ENCODE results near the gene B4GALT7.

The B4GALT7 gene

DNA sequence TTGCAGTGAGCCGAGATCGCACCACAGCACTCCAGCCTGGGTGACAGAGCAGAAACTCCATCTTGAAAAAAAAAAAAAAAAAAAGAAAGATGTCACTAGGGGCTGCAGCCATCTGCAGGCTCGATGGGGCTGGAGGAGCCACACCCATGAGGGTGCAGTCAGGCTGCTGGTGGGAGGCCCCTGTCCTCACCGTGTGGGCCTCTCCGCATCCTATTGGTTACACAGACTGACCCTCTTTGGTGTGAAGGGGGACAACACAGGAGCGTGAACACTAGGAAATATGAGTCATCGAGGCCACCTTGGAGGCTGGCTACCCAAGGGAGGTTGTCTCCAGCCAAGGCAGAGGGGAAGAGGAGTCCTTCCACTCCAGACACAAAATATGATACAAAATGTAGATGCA, 31.6 kb upstream of the B4GALT7 start:
- Histone ChIP-seq H3K9ac (ENCODE audit: low read length) (no peak overlapping the region), H3K27me3 (replicated peaks; ENCODE audit: control insufficient read depth, insufficient read depth, low read length) (peaks cover 32% of the 10 kb centered on the region), H3K9me3 (ENCODE audit: control insufficient read depth, low read length) (no peaks in the 10 kb centered on the region), H3K36me3 (ENCODE audit: control insufficient read depth, insufficient read depth, low read length, severe bottlenecking) (no peaks in the 10 kb centered on the region), H3K4me1 (ENCODE audit: control insufficient read depth, insufficient read depth, low read length) (no peaks in the 10 kb centered on the region), H3K4me3 (ENCODE audit: low read length) (no peak overlapping the region)
- DNase-seq (ENCODE audit: low read depth), result no peak

DNA sequence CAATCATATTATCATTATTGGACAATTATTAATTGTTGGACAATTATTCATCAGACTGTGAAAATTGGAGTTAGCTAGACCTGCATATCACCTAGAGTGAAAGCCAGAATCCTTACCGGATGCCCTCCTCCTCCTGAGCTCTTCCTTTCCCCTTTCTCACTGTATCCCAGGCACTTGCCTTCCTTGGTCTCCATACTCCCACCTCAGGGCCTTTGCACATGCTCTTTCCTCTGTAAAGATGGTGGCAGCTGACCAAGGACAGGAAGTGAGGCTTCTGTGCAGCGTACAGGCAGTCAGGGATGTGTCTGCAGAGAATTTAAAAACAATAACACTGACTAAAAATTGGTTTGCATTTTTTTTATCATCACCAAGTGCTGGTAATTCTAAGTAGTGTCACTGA, 30.0 kb upstream of the B4GALT7 start:
- no peak overlapping the region for H3K4me3 ChIP-seq (ENCODE audit: low read length)
- H3K36me3 ChIP-seq (ENCODE audit: control insufficient read depth, insufficient read depth, low read length, severe bottlenecking), result no peaks in the 10 kb centered on the region
- H3K9ac ChIP-seq (ENCODE audit: low read length), result no peak overlapping the region
- DNase-seq (ENCODE audit: low read depth), result no peak
- no peaks in the 10 kb centered on the region for H3K9me3 ChIP-seq (ENCODE audit: control insufficient read depth, low read length)
- no peaks in the 10 kb centered on the region for H3K4me1 ChIP-seq (ENCODE audit: control insufficient read depth, insufficient read depth, low read length)
- H3K27me3 ChIP-seq (replicated peaks; ENCODE audit: control insufficient read depth, insufficient read depth, low read length), result peaks cover 36% of the 10 kb centered on the region

DNA sequence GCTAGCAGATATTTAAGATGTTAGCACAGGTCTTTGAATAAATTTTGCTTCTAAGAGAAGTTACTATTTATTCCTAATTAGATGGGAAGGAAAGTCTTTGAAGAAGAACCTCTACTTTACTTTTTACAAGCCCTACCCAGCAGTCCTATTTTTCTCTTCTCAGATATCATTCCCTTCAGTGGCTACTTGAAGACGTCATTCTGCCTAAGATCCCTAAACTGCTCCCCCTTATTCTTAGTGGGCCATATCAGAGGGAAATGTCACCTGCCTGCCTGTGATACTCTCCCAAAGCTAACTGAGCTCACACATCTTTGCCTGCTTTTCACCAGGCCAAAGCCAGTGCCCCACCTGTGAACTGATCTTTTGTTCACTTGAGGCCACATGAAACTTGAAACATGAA, 24.4 kb upstream of the B4GALT7 start:
- no peaks in the 10 kb centered on the region for H3K4me1 ChIP-seq (ENCODE audit: control insufficient read depth, insufficient read depth, low read length)
- H3K27me3 ChIP-seq (replicated peaks; ENCODE audit: control insufficient read depth, insufficient read depth, low read length), result peaks cover 13% of the 10 kb centered on the region
- no peaks in the 10 kb centered on the region for H3K9me3 ChIP-seq (ENCODE audit: control insufficient read depth, low read length)
- DNase-seq (ENCODE audit: low read depth), result no peak
- no peak overlapping the region for H3K4me3 ChIP-seq (ENCODE audit: low read length)
- H3K9ac ChIP-seq (ENCODE audit: low read length), result no peak overlapping the region
- no peaks in the 10 kb centered on the region for H3K36me3 ChIP-seq (ENCODE audit: control insufficient read depth, insufficient read depth, low read length, severe bottlenecking)

DNA sequence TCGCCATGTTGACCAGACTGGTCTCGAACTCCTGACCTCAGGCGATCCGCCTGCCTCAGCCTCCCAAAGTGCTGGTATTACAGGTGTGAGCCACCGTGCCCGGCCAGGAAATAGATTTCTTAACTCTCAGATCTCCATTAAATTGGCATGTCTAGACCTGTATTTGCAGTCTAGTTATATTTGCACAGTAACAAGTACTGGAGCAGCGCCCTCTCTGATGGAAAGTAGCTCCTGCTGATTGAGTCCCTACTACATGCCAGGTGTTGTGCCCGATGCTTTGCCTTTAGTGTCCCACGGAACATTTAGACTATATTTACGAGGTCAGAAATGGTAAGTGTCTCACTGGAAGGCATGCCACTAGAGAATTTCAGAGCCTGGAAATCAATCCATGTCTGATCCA, 23.8 kb upstream of the B4GALT7 start:
- Histone ChIP-seq H3K9me3 (ENCODE audit: control insufficient read depth, low read length) (no peaks in the 10 kb centered on the region), H3K27me3 (replicated peaks; ENCODE audit: control insufficient read depth, insufficient read depth, low read length) (peaks cover 13% of the 10 kb centered on the region), H3K4me1 (ENCODE audit: control insufficient read depth, insufficient read depth, low read length) (no peaks in the 10 kb centered on the region), H3K9ac (ENCODE audit: low read length) (no peak overlapping the region), H3K4me3 (ENCODE audit: low read length) (no peak overlapping the region), H3K36me3 (ENCODE audit: control insufficient read depth, insufficient read depth, low read length, severe bottlenecking) (no peaks in the 10 kb centered on the region)
- no peak for DNase-seq (ENCODE audit: low read depth)

DNA sequence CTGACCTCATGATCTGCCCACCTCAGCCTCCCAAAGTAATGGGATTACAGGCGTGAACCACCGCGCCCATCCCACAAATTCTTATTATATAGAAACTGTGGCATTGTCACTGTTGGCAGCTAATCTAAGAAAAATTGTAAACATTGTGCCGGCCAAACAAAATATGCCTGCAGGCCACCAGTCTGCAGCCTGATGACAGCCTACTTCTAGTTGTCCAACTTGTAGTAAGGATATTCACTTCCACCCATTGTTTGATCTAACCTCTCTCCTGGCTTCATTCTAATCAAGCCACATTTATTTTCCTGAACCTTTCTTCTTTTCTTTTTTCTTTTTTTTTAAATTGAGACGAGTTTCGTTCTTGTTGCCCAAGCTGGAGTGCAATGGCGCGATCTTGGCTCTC, 21.6 kb upstream of the B4GALT7 start:
- no peak for DNase-seq (ENCODE audit: low read depth)

DNA sequence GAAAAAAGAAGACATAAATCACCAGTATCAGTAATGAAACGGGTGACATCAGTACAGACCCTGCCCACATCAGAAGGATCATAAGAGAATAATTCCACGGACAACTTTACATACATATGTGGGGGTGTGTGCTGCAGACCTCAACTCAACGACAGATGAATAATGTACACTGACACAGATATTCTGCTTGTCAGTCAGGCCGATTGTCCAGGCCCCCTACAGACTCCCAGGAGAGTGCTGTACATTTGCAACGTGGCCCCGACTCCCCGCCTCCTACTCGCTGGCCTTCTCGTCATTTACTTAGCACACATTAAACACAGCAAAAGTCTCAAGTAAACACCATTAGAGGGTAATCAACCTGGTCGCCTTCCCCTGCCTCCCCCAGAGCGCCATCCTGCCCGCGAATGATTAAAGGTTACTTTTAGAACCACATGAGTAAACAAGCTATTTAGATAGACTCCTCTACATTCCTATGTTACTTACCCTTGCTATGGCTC, 11.5 kb upstream of the B4GALT7 start:
- Histone ChIP-seq H3K36me3 (ENCODE audit: control insufficient read depth, insufficient read depth, low read length, severe bottlenecking) (peaks cover 3% of the 10 kb centered on the region), H3K9me3 (ENCODE audit: control insufficient read depth, low read length) (no peaks in the 10 kb centered on the region), H3K9ac (ENCODE audit: low read length) (no peak overlapping the region), H3K4me1 (ENCODE audit: control insufficient read depth, insufficient read depth, low read length) (peaks cover 9% of the 10 kb centered on the region), H3K27me3 (replicated peaks; ENCODE audit: control insufficient read depth, insufficient read depth, low read length) (peaks cover 43% of the 10 kb centered on the region), H3K4me3 (ENCODE audit: low read length) (no peak overlapping the region)
- no peak for DNase-seq (ENCODE audit: low read depth)

More for the DNA sequence above, 21.6 kb upstream of the B4GALT7 start:
- H3K9ac ChIP-seq (ENCODE audit: low read length), result no peak overlapping the region
- no peaks in the 10 kb centered on the region for H3K36me3 ChIP-seq (ENCODE audit: control insufficient read depth, insufficient read depth, low read length, severe bottlenecking)
- H3K27me3 ChIP-seq (replicated peaks; ENCODE audit: control insufficient read depth, insufficient read depth, low read length), result peaks cover 13% of the 10 kb centered on the region
- H3K4me3 ChIP-seq (ENCODE audit: low read length), result no peak overlapping the region
- H3K9me3 ChIP-seq (ENCODE audit: control insufficient read depth, low read length), result no peaks in the 10 kb centered on the region
- no peaks in the 10 kb centered on the region for H3K4me1 ChIP-seq (ENCODE audit: control insufficient read depth, insufficient read depth, low read length)

DNA sequence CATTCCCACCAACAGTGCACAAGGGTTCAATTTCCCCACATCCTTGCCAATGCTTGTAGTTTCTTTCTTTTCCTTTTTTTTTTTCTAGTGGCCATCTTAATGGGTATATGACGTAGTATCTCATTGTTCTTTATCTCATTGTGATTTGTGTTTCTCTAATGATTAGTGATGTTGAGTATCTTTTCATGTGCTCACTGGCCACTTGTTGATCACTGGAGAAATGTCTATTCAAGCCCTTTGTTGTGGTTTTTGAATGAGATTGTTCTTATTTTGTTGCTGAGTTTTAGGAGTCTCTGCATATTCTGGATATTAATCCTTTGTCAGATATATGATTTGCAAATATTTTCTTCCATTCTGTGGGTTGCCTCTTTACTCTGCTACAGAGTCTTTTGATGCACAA, 9.5 kb upstream of the B4GALT7 start:
- no peak for DNase-seq (ENCODE audit: low read depth)
- Histone ChIP-seq H3K9ac (ENCODE audit: low read length) (no peak overlapping the region), H3K9me3 (ENCODE audit: control insufficient read depth, low read length) (no peaks in the 10 kb centered on the region), H3K27me3 (replicated peaks; ENCODE audit: control insufficient read depth, insufficient read depth, low read length) (peaks cover 30% of the 10 kb centered on the region), H3K36me3 (ENCODE audit: control insufficient read depth, insufficient read depth, low read length, severe bottlenecking) (peaks cover 22% of the 10 kb centered on the region), H3K4me1 (ENCODE audit: control insufficient read depth, insufficient read depth, low read length) (peaks cover 14% of the 10 kb centered on the region), H3K4me3 (ENCODE audit: low read length) (no peak overlapping the region)

DNA sequence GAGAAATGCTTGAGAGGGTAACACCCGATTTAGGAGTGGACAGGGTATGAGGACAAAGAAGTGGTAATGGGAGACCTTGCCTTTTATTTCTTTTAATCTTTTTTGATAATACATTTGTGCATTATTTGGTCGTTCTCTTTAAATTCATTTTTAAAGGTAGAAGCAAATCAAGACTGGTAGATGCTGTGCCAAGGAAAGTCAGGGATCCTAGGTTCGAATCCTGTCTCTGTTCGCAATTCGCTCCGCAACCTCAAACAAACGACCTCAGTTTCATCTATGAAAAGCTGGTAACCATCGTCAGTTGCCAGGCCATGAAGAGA, 8.3 kb upstream of the B4GALT7 start:
- peak overlapping the region; percentile 96 for H3K9ac ChIP-seq (ENCODE audit: low read length)
- H3K27me3 ChIP-seq (replicated peaks; ENCODE audit: control insufficient read depth, insufficient read depth, low read length), result peaks cover 26% of the 10 kb centered on the region
- H3K9me3 ChIP-seq (ENCODE audit: control insufficient read depth, low read length), result no peaks in the 10 kb centered on the region
- DNase-seq (ENCODE audit: low read depth), result no peak
- H3K4me1 ChIP-seq (ENCODE audit: control insufficient read depth, insufficient read depth, low read length), result peaks cover 14% of the 10 kb centered on the region
- H3K4me3 ChIP-seq (ENCODE audit: low read length), result peak overlapping the region; percentile 97
- H3K36me3 ChIP-seq (ENCODE audit: control insufficient read depth, insufficient read depth, low read length, severe bottlenecking), result peaks cover 35% of the 10 kb centered on the region

DNA sequence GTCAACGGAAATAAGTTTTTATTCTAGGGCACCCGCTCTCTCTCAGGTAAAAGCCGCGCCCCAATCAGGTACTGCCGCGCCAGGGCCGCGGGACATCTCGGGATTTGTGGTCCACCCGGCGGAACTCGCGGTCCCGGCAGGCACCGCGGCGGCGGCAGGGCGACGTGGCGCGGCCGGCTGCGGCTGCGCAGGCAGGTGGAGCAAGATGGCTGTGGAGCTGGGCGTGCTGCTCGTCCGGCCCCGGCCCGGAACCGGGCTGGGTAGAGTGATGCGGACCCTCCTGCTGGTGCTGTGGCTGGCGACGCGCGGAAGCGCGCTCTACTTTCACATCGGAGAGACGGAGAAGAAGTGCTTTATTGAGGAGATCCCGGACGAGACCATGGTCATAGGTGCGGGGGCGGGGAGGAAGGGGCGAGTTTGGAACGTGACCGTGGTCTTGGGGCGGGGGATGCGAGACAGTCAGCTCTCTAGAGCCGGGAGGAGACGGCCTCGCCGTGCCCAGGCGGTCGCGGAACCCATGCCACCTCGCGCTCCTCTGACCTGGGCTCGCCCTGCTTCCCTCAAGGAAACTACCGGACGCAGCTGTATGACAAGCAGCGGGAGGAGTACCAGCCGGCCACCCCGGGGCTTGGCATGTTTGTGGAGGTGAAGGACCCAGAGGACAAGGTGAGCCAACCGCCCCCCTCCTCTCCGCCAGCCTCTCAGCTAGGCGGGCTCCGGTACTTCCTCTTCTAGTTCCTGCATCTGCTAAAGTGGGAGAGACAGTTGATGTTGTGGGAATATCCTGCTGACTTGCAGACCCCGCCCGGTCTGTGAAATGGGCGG, 7.7 kb upstream of the B4GALT7 start, which contains the start of gene TMED9:
TMED9 (plus strand) TSS at position 194 of the 825 bp plus-strand sequence; CDS start at position 206, 12 bp downstream.
- H3K9ac ChIP-seq (ENCODE audit: low read length), result peak within 1 kb of the TSS; percentile 96
- peaks cover 37% of the 10 kb centered on the region for H3K36me3 ChIP-seq (ENCODE audit: control insufficient read depth, insufficient read depth, low read length, severe bottlenecking)
- H3K4me3 ChIP-seq (ENCODE audit: low read length), result peak within 1 kb of the TSS; percentile 97
- DNase-seq (ENCODE audit: low read depth), result peak; percentile 93
- H3K9me3 ChIP-seq (ENCODE audit: control insufficient read depth, low read length), result no peaks in the 10 kb centered on the region
- H3K4me1 ChIP-seq (ENCODE audit: control insufficient read depth, insufficient read depth, low read length), result peaks cover 14% of the 10 kb centered on the region
- H3K27me3 ChIP-seq (replicated peaks; ENCODE audit: control insufficient read depth, insufficient read depth, low read length), result peaks cover 26% of the 10 kb centered on the region

DNA sequence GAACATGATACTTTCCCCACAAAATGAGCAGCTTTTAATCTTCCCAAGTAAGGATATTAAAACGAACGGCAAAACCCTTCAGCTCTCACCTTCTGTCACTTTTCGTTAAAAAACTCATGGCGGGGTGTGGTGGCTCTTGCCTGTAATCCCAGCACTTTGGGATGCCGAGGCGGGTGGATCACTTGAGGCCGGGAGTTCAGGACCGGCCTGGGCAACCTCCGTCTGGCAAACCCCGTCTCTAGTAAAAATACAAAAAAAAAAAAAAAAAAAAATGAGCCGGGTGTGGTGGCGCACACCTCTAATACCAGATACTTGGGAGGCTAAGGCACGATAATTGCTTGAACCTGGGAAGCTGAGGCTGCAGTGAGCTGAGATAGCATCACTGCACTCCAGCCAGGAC, 7.0 kb upstream of the B4GALT7 start:
- Histone ChIP-seq H3K4me3 (ENCODE audit: low read length) (peak overlapping the region; percentile 97), H3K27me3 (replicated peaks; ENCODE audit: control insufficient read depth, insufficient read depth, low read length) (peaks cover 24% of the 10 kb centered on the region), H3K9ac (ENCODE audit: low read length) (peak overlapping the region; percentile 96), H3K9me3 (ENCODE audit: control insufficient read depth, low read length) (no peaks in the 10 kb centered on the region), H3K4me1 (ENCODE audit: control insufficient read depth, insufficient read depth, low read length) (peaks cover 14% of the 10 kb centered on the region), H3K36me3 (ENCODE audit: control insufficient read depth, insufficient read depth, low read length, severe bottlenecking) (peaks cover 37% of the 10 kb centered on the region)
- DNase-seq (ENCODE audit: low read depth), result no peak

DNA sequence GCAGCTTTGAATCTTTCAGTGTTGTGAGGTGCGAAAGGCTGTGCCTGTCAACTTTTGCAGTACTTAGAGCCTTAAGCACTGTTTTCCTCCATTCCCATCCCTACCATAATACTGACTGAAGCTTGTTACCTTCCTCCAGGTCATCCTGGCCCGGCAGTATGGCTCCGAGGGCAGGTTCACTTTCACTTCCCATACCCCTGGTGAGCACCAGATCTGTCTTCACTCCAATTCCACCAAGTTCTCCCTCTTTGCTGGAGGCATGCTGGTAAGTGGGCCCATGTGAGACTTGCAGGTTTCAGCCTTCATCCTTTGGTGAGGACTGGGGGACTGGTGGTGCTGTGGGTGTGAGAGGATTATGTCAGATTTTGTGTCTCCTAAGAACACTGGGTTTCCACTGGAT, 6.4 kb upstream of the B4GALT7 start:
- Histone ChIP-seq H3K9ac (ENCODE audit: low read length) (peak overlapping the region; percentile 96), H3K4me1 (ENCODE audit: control insufficient read depth, insufficient read depth, low read length) (peaks cover 14% of the 10 kb centered on the region), H3K4me3 (ENCODE audit: low read length) (peak overlapping the region; percentile 97), H3K27me3 (replicated peaks; ENCODE audit: control insufficient read depth, insufficient read depth, low read length) (peaks cover 18% of the 10 kb centered on the region), H3K9me3 (ENCODE audit: control insufficient read depth, low read length) (no peaks in the 10 kb centered on the region), H3K36me3 (ENCODE audit: control insufficient read depth, insufficient read depth, low read length, severe bottlenecking) (peaks cover 37% of the 10 kb centered on the region)
- DNase-seq (ENCODE audit: low read depth), result no peak
